Measurements from ENCODE around the gene ADSL. TPM values are rescaled to one million over a fixed set of nuclear protein-coding genes. Genes with fewer than 3 reads are reported as not detected.
A peak's percentile ranks its signal among the peaks of the same experiment; 100 is the strongest.

ADSL gene
- total and polyA plus RNA-seq, 2 of the 8 experiments (the other 6 are each of a cell fraction or from before 2014, with no cell fraction given), result 197 to 218 TPM

GRCh38 chr22:40345271-40345670 is 1.0 kb upstream of the ADSL start:
- Histone ChIP-seq H2BK12ac (ENCODE audit: low read depth, low read length) (no peak overlapping the region), H3K23me2 (ENCODE audit: low read depth, low read length) (peaks cover 13% of the 10 kb centered on the region), H3K18ac (ENCODE audit: extremely low read depth, low read length) (no peak overlapping the region), H3K4me3 (ENCODE audit: extremely low read depth in 1 of 4, insufficient read depth in 2 of 4, low read depth in 3 of 4, low read length in 4 of 4) (peak overlapping the region in 2 of 4 experiments; percentile 80 to 99; a peak in 6 of 8 replicates), H3K4me1 (replicated peaks in 1 of 4; ENCODE audit: control insufficient read depth in 3 of 4, insufficient read depth in 4 of 4, low read length in 3 of 4) (peaks cover 0 to 6% (median 0%) of the 10 kb centered on the region in 4 experiments; a peak in 3 of 7 replicates), H3K9me3 (ENCODE audit: insufficient read depth in 2 of 2, low read depth in 1 of 2, low read length in 1 of 2) (no peaks in the 10 kb centered on the region), H4K8ac (ENCODE audit: extremely low read depth, insufficient read depth, low read length) (no peak overlapping the region; the same call in 1 of the 2 replicates), H4K5ac (ENCODE audit: insufficient read length, low read depth, low read length) (no peak overlapping the region), H4K20me1 (replicated peaks in 1 of 2; ENCODE audit: control insufficient read depth in 1 of 2, insufficient read depth in 2 of 2, low read length in 2 of 2) (peaks cover 0 to 6% of the 10 kb centered on the region in 2 experiments), H2BK5ac (ENCODE audit: low read depth, low read length) (no peak overlapping the region), H2BK20ac (ENCODE audit: low read length) (no peak overlapping the region), H3K56ac (replicated peaks; ENCODE audit: insufficient read length, low read depth, low read length) (no peak overlapping the region), H3K23ac (ENCODE audit: insufficient read length) (no peak overlapping the region), H2BK120ac (replicated peaks; ENCODE audit: low read depth, low read length) (no peak overlapping the region), H3K9ac (replicated peaks in 1 of 4; ENCODE audit: extremely low read depth in 1 of 4, low read depth in 3 of 4, low read length in 3 of 4) (no peak overlapping the region), H2AFZ (ENCODE audit: low read length) (no peak overlapping the region), H2AK5ac (ENCODE audit: low read depth, low read length) (no peak overlapping the region), H3K79me1 (ENCODE audit: low read depth, low read length) (peaks cover 3% of the 10 kb centered on the region), H3K27me3 (replicated peaks in 1 of 4; ENCODE audit: control insufficient read depth in 3 of 4, extremely low read depth in 1 of 4, insufficient read depth in 3 of 4, low read length in 3 of 4) (no peaks in the 10 kb centered on the region), H2BK15ac (ENCODE audit: low read length) (no peak overlapping the region), H3K27ac (ENCODE audit: low read depth, low read length) (no peak overlapping the region), H3K4me2 (ENCODE audit: insufficient read depth in 1 of 2, low read depth in 2 of 2, low read length in 2 of 2) (peak overlapping the region in 1 of 2 experiments; percentile 98; a peak in 2 of 4 replicates), H3K14ac (ENCODE audit: insufficient read length) (no peak overlapping the region), H3K4ac (replicated peaks; ENCODE audit: insufficient read length, low read depth, low read length) (no peak overlapping the region), H3K36me3 (ENCODE audit: control insufficient read depth in 2 of 4, insufficient read depth in 4 of 4, low read length in 3 of 4) (peaks cover 6 to 14% (median 13%) of the 10 kb centered on the region in 4 experiments; a peak in 7 of 8 replicates), H4K91ac (replicated peaks; ENCODE audit: insufficient read length, low read length) (no peak overlapping the region), H3K79me2 (ENCODE audit: control insufficient read depth in 1 of 2, insufficient read depth in 2 of 2, low read length in 2 of 2) (peaks cover 7 to 34% of the 10 kb centered on the region in 2 experiments)
- no peak for TF ChIP-seq JUN (IDR thresholded peaks at IDR 0.05; ENCODE audit: low read depth, low read length)
- no peak for TF ChIP-seq ASH2L (IDR thresholded peaks at IDR 0.05; ENCODE audit: low read length)
- DNase-seq (ENCODE audit: low read depth in 1 of 2, low spot score in 2 of 2) (no peak), FAIRE-seq (no peak)
- CTCF ChIA-PET (ENCODE audit: partially characterized antibody), result interaction anchor here (0.9 kb wide), 1 partner anchor 811 kb away, joined by 3 read pairs; no protein-coding TSS in a partner anchor
- POLR2A ChIA-PET (ENCODE audit: partially characterized antibody), result interaction anchor here (0.8 to 3.7 kb wide), 7 partner anchors 13 to 168 kb away, joined by 3 to 21 read pairs (median 5); partner anchors contain the start of genes SGSM3 and TNRC6B
- 95% methylated on average over 5 of the region's 6 CpGs; no CpG with 5 or more reads in 1 of the 2 experiments for WGBS, 2 experiments (ENCODE audit: extremely low coverage in 1 of 2, insufficient coverage in 1 of 2, insufficient read length in 1 of 2, insufficient replicate concordance in 2 of 2, low coverage in 1 of 2, low lambda C conversion rate in 2 of 2, missing lambda C conversion rate in 1 of 2)

Measured in H1 (cell line).